ENCODE results near the gene RAD51B.

Gene RAD51B

DNA sequence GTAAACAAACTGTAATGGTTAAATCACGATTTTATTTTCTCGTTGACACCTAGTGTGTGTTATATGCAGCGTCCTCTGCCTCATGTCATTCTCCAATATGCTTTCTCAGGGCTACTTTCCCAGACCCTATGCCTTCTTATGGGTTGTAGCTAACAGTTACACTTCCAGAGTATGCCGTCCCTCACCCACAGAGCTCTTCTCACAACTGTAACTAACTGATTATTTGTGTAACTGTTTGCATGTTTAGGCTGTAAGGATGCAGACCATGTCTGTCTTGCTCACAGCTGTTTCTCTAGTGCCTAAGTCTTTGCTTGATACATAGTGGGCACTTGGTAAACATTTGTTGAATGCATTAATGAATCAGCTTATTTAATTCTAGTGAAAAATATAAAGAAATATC, 555.8 kb downstream of the RAD51B start:
- DNase-seq, result no peak

DNA sequence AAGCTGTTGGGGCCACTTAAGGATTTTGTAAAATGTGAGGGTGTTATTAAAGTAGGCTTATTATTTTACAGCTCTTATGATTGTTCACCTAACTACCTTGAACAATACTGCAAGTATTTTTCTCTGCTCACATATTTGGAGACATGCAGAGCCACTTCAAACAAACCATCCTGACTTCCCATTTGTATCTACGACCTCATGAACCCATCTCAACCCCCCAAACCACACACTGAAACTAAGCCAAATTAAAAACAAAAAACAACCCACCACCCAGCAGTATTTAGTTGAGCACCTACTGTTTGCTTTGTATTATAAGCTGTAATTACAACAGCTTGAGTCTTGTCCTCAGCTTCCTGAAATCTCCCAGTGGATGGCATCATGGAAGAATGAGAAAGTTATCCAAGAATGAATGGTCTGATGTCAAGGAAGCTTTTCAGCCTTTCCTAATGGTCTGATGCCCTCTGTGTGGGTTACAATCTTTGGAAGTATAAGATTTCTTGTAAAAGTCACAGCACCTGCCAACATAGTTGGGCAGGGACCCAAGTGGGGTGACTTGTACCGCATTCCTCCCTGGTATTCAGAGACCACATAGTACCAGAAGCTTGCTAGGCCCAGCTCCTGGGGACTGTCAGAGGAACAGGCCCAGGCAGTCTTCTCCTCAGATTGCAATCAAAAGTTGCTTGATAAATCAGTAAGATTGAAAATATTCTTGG, 556.6 kb downstream of the RAD51B start:
- no peak for DNase-seq

DNA sequence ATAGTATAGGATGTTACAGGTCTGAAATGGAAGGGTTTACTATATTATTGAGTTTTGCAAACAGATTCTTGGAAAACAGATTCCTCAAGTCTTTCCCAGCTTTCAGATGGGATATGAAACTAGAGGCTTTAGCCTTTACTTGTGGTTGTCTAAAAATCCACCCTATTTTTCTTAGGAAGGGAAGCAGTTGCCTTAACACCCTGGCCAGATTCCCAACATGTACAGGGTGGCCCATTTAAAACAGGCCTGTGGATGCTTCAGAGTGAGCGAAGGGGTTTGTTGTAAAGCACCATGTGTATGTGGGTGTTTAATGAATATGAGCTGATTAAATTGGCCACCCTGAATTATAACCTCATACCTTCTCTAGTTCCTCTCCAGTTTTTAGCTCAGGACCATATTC, 557.4 kb downstream of the RAD51B start:
- no peak for DNase-seq

DNA sequence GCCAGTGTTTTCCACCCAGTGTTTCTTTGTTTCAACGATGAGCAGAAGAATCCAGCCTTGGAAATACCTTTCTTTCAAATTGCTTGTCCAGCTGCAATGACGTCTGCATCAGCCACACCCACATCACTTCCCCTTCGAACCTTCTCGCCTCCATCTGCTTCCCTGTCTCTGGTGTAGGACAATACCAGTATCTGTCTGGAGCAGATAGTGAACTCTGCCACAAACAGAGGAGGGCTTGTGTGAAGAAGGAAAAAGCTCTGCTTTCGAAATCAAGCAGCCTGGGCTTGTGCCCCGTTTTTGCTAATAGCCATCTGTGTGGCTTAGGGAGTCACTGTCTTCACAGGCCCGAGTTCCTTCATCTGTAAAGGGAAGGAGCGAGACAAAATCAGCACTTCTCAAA, 557.9 kb downstream of the RAD51B start:
- no peak for DNase-seq

DNA sequence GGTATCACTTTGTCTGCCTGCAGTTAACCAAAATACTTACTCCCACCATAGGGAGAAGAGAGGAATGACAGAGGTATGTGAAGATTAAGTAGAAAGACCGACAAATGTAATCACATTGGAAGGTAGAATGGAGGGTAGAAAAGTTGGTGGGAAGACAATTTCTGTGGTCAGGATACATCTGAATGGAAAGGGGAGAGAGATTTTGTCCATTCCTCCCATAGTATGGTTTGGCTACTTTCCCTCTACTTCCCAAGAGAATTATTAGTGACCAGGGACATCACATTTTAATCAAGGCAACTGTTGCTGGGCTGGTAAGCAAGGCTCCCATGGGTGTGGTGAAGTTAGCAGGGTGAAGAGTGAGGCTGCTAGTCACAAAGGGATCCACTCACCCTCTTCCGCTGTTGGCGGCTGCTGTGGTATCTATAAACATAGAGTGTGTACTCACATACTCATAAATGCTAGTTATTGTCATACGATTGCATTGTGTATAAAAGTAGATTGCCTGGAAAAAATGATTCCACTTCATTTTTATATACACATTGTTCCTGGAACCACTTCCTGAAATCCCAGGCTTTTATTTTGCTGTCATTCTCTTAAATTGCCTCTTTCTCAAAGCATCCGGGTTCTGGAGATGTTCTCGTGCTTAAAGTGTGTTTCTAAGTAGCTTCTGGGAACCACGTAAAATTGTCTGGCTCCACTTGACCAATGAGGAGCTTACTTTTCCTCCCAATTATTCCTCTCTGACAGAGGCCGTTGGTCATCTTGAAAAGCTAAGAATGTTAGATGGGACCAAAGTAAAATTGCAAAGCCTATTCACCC, 560.1 kb downstream of the RAD51B start:
- peak; percentile 68 for DNase-seq

DNA sequence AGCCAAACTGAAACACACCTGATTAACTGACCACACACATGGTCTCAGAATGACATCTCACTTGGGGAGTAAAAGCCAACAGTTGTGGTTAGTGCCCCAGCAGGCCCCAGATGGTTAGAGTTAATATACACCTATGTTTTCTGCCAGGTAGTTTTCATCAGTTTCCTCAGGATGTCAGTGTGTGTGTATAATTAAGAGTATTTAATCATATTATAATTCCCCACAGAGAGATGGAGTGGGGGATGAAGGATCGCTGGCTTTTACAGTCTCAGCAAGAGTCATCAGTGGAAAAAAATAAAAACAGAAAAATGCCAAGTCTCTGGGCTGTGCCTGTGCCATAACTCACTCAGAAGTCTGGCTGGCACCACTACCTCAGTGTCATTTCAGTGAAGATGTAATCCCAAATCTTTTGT, 560.8 kb downstream of the RAD51B start:
- DNase-seq, result no peak

DNA sequence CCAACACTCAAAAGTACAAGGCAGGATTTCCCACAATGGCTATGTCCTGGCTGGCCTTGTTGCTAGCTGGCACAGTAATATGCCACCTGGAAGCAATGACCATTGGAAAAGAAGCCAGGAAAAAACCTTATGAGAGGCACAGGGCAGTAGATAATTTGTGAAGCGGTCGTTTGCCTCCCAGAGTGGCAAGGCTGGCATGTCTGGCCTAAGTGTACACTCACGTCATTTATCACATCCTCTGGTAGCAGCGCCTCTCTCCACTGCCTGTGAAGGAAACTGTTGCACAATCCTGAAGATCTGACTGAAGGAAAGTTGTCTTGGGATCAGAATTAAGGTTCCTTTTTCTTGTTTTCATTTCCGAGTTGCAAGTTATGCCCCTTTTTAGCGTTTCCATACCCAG, 564.8 kb downstream of the RAD51B start:
- DNase-seq, result no peak

DNA sequence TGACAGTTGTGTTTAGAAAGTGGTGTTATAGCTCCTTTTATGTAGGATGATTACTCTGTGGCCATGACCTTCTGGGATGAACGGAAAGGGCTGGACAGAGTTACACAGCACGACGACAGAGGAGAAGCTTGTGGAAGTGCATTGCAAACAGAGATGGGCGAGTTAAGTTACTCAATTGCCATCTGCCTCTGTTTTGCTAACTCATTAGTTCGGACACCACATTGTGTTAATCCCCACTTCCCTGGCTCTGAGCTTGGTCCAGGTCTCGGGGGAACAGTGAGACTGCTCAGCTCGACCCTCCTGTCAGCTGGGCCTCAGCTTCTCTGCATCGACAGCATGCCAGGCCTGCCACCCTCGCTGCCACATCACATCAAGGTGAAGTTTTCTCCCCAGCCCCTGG, 565.3 kb downstream of the RAD51B start:
- DNase-seq, result no peak

DNA sequence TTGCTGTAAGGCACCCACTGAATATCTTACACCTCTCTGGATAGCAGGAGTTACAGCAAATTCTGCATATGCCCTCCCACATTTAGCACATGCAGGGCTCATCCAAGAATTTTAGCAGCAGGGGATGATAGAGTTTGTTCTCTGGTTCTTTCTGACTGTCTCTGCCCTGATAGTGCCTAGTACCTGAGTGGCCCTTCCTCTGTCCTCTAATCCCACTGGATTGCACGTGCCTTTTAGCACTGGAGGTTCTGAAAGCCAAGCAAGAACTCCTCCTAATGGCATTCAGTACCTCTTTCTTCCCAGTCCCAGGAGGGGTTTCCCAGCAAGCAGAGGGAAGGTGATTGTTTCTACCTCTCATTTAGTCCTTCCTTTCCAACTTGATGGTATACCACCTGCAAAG, 566.9 kb downstream of the RAD51B start:
- no peak for DNase-seq

DNA sequence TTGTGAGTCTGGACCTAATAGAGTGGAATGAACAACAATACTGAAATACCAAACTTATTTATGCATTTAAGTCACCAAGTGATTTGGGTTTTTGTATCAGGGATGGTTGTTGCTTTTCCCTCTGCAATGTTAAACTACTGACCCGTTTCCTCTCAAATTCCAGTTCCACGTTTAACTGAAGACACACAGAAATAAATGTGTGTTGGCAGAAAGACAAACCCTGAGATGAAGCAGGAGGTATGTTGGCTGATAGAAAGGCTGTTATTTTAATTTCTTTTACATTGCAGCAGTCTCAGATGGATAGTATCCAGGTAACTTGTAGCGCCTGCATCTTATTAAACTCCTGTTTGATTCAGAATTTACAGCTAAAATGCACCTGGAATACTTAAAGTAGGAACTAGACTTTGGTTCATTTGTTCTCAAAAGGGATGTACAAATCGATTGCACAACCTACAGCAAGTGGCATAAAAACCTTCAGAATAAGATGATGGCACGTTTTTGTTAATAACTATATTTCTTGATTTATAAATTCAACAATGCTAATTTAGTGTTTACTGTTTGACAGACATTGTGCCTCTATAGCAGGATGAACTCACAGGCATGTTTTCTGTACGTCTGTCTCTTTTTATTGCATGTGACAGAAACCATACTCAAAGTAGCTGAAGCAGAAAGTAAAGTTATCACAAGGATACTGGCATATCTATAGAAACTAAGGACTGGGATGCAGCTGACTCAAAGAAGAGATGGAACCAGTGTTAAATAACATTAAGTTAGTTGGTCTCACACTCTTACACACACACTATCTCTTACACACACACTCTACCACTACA, 567.6 kb downstream of the RAD51B start:
- no peak for DNase-seq

DNA sequence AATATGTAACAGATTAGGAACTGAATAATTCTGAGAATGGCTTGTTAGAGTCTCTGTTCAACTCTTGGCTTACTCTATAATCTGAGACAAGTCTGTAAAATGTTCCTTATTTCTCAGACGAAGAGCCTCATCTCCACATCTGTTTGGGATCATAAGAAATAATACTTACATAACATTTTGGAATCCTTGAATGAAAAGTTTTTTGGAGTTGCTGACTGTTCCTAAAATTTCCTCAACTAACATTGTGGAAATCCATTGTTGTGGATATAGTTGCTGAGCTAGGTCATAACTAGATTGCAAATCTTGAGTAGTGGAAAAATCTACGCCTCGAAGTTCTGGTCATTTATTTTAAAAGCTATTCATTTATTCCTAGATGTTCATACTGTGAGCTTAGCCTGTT, 570.4 kb downstream of the RAD51B start:
- no peak for DNase-seq

DNA sequence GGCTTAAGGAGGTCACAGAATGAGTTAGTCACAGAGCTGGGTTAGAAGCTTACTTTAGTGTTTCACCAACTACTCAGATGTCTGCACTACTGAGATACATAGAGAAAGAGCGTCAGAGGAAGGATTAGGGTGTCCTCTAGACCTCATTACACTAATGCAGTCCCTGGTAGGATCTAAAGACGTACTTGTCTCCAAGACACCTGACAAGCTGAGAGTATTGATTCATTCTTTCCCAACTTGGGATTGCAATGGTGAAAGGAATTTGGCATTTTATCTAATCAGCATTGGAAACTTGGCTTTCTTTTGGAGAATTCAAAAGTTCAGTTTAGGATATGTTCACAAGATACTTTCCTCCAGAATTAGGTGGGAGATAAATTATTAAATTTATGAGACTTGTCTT, 571.2 kb downstream of the RAD51B start:
- DNase-seq, result no peak

DNA sequence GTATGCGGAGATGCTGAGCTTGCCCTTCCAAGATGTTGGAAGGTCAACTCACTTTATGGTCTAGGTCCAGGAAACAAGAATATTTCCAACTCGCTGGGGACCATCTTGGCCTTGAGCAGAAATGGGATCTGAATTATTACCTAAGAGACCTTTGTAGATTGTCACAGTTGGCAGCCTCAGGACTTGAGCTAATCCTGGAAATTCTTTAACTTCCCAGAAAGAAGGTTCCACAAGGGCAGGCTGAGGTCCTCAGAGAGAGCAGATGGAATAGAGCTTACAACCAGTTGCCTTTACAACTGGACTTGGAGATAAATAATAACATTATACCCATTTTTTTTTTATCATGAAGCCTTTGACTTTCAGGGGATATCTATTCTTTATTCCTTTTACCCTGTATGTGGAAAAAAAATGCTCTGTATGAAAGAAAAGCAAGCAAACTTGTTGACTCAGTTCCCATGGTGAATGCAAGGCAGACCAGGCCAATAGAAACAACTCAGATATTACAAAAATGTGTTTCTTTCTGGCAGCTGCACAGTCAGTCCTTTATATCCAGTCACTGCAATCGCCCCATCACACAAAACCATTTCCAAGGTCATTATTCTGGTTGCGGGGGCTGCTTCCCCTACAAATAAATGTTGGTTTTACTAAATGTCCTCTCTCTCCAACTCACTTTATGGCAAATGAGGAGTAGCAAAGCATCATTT, 571.9 kb downstream of the RAD51B start:
- DNase-seq, result no peak

DNA sequence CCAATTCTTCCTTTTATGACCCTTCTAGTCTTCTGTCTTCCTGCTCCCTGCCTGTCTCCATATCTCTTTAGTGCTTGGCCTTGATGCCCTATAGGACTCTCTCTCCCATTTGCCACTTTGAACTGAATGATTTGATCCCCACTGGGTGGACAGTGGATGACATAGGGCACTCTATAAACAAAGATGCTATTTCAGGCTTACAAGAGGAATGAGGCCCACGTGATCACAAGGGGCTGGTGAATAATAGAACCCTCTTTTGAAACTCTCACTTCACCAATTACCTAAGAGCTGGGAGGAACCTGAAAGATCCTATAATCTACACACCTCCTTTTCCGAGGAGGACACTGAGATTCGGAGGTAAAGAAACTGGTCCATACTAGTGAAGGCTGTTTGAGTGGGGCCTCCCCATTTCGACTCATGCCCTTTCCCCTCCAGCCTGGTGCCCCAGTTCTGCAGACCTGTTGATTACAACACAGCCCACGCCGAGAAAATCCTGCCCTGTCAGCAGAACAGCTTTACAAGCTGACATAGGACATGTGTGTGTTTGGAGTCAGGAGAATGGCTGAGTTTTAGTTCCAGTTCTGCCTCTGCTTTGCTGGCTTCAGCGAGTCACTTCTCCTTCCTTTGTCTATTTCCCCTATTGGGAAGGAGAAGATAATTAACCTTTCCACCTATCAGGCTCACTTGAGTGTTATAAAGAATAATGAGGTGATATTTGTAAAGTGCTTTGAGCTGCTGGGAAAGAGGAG, 573.0 kb downstream of the RAD51B start:
- DNase-seq, result no peak

DNA sequence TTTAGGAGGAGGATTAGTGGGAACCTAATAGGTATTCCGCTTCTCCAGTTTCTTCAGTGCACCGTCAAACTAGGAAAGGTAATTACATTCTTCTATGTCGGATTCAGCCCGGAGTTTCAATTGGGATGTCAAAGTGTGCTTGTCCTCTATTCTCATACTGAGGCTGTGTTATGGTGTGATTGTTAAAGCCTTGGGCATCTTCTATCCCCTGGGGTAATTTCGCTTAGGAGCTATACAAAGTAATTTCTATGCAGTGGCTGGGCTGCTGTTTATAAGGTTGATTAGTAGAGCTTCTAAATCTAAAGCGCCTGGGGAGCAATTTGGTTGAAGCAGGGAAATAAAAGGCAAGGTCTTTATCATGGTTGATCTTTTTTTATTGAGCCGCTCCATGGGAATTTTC, 573.7 kb downstream of the RAD51B start:
- no peak for DNase-seq

DNA sequence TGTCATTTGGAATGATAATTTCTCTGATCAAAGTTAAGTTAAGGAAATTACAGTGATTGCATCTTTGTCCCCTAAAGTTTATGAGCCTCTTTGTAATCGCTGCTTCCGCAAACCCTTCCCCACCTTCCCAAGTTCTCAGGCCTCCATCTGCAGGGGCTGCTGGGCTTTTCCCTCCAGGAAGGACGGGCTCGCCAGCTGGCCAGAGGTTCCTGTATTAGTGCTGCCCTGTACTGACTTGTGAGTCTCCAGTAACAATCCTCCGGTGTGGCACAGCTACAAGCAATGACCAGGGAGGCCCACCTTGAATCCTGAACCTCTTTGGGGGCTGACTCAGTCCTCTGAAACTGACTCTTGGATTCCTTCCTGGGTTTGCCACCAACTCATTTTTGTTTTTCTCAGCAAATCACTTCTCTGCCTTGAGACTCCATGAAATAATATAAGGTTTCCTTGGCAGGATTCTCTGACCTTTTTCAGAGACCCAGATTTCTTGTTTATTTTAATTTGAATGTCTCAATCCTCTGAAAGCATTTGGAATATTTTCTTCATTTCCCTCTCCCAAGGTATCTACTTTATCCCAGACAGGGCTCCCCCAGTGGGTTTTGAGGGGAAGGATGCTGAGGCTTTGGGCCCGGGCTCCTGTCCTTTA, 574.7 kb downstream of the RAD51B start:
- no peak for DNase-seq

DNA sequence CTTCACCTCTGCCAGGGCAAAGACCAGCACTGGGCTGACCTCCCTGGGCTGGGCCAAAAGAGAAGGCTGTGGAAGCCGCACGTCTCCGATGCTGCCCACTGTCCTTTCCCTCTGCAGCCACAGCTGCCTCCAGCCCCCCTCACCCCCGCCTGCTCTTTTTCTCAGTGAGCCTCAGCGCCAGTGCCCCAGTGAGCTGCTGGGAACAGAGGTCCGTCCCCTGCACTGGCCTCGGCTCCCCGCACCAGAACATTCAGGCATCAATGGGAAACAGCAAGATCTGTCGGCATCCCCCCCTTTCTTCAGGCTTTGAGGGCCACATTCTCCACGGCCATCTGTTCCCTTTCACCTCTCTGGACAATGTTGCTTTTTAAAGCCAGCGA, 575.2 kb downstream of the RAD51B start:
- DNase-seq, result no peak

DNA sequence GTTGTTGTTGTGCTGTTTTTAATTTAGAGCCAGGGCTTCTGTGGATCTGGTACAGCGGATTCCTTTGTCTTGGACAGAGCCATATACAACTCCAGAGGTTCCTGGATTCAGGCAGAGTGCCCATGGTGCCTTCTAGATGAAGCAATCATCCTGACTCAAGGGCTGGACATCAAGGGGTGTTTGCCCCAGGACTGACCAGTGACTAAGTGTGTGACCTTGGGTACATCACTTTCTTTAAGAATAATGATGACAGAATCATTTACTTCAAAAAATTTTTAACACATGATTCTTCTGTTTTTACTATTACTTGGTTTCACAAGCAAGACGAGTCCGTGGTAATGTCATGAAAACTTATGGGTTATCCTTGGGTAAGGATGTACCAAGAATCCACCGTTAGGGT, 576.0 kb downstream of the RAD51B start:
- no peak for DNase-seq

DNA sequence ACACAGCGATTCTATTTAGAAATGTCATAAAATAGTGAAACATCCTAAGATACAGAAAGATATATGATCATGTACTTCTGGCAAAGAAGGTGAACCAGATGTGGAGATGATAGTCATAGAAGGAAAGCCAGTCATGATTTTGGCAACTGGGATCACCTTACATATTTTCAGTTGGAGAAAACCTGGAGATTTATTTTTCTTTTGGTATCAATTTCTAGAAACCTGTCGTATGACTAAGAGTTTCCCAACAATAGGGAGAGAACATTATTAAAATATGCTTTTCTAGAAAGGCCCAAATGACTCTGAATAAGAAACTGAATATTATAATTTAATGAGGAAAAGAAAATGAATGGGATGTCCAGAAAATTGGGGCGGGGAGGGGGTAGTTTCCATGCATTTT, 576.9 kb downstream of the RAD51B start:
- no peak for DNase-seq

DNA sequence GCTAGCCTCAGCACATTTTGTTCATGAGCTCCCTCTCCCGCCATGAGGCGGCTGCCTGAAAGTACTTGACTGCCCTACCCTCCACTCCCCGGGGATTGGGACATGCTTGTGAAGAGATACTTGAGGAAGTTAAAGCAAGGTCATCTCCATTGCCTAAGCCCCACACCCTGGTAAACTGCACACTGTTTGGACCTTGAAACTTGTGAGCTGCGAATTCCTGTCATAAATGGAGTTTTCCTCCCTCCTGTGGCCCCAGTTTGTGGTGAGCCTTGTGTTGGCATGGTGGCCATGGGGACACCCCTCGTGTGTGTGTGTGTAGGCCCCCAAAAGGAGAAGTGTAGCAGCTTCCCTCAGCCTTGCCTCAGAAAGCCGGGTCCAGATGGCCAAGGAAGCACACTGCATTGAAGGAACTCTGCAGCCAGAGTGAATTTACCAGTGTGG, 577.8 kb downstream of the RAD51B start:
- DNase-seq, result no peak

DNA sequence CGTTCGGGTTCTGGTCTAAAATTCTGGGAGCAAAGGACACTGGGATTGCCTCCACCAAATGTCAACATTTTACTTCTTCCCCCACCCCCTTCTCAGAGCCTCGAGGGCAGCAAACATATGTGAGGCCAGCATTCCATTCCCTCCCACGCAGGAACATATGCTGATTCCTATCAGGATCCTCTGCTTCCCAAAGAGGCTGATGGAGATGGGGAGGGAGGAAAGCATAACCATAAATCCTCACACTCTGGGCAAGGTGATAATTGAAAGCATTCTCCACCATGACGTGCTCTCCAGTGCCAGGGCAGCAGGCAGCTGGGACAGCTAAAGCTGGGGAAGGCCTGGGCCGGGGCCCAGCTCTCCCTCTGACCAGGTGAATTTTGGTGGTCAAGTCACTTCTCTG, 578.2 kb downstream of the RAD51B start:
- DNase-seq, result no peak

DNA sequence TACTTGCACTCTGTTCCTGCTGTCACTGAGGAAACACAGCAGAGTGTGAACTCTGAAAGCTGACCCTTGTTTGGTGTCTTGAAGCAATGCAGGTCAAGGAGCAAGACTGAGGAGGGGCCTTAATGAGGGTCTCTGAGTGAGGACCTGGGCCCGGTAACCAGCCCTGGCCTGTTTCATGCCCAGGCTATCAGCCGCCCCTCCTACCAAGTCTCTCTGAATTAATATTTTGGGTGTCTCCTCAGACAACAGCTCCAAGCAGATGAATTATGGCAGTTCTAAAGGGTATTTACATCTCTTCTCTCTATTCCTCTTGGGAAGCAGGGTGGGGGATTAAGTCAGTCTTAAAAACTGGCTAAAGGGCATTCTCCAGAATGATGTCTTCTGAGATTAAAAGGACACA, 578.8 kb downstream of the RAD51B start:
- no peak for DNase-seq

Data from activated effector memory CD4-positive, alpha-beta T cell treated with anti-CD3 and anti-CD28 coated beads, Interleukin-2, amount 50 U/mL, for 16 hours (primary cell).